ENCODE results near the gene PGPEP1. TPM values are rescaled to one million over a fixed set of nuclear protein-coding genes. Genes with fewer than 3 reads are reported as not detected.

Gene PGPEP1
- total and polyA plus RNA-seq, 10 of the 15 experiments (the other 5 are each of a cell fraction or from before 2014, with no cell fraction given), result 13.8 to 39.4 (median 17.0) TPM

GRCh38 chr19:18322318-18322758, 18.1 kb upstream of the PGPEP1 start (continued):
- TF ChIP-seq EP300 (IDR thresholded peaks at IDR 0.05; ENCODE audit: borderline replicate concordance in 1 of 2, control insufficient read depth in 1 of 2, low read depth in 2 of 2, low read length in 2 of 2) (no peak), MYB (IDR thresholded peaks at IDR 0.05; ENCODE audit: borderline replicate concordance, low read depth, low read length) (no peak), CHD1 (IDR thresholded peaks at IDR 0.05; ENCODE audit: low read depth, low read length) (0 out of 2 replicates have a peak, but pooled peaks have one; percentile 7), RCOR1 (conservative IDR thresholded peaks at IDR 0.05; ENCODE audit: low read depth, low read length) (no peak), PRDM15 (CRISPR knock-in tag; IDR thresholded peaks at IDR 0.05) (no peak), CREB1 (IDR thresholded peaks at IDR 0.05; ENCODE audit: low read depth) (no peak), IKZF1 (conservative IDR thresholded peaks at IDR 0.05) (no peak), KAT2A (conservative IDR thresholded peaks at IDR 0.05; ENCODE audit: control insufficient read depth, low read depth, low read length) (no peak), SKIL (IDR thresholded peaks at IDR 0.05; ENCODE audit: low read depth, poor library complexity, severe bottlenecking) (no peak), IKZF2 (IDR thresholded peaks at IDR 0.05) (no peak), CREM (IDR thresholded peaks at IDR 0.05; ENCODE audit: low read depth) (no peak), BMI1 (IDR thresholded peaks at IDR 0.05; ENCODE audit: borderline replicate concordance) (no peak), NFYB (IDR thresholded peaks at IDR 0.05; ENCODE audit: insufficient read depth, low read depth, low read length) (no peak), RFX5 (IDR thresholded peaks at IDR 0.05; ENCODE audit: low read depth, low read length) (no peak), NKRF (conservative IDR thresholded peaks at IDR 0.05) (no peak), PML (IDR thresholded peaks at IDR 0.05; ENCODE audit: low read length) (peak; percentile 67), PKNOX1 (IDR thresholded peaks at IDR 0.05) (no peak)
- TF ChIP-seq, protein P1, sequence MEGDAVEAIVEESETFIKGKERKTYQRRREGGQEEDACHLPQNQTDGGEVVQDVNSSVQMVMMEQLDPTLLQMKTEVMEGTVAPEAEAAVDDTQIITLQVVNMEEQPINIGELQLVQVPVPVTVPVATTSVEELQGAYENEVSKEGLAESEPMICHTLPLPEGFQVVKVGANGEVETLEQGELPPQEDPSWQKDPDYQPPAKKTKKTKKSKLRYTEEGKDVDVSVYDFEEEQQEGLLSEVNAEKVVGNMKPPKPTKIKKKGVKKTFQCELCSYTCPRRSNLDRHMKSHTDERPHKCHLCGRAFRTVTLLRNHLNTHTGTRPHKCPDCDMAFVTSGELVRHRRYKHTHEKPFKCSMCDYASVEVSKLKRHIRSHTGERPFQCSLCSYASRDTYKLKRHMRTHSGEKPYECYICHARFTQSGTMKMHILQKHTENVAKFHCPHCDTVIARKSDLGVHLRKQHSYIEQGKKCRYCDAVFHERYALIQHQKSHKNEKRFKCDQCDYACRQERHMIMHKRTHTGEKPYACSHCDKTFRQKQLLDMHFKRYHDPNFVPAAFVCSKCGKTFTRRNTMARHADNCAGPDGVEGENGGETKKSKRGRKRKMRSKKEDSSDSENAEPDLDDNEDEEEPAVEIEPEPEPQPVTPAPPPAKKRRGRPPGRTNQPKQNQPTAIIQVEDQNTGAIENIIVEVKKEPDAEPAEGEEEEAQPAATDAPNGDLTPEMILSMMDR (IDR thresholded peaks at IDR 0.05 in 2 of 3, conservative IDR thresholded peaks at IDR 0.05 in 1 of 3; ENCODE audit: control insufficient read depth in 2 of 3, extremely low read depth in 1 of 3, insufficient read depth in 1 of 3, low read depth in 3 of 3, low read length in 3 of 3), result peak; percentile 24 to 34 (median 28); a peak in 4 of 6 replicates
